ENCODE results near the gene TRIM7. TPM values are rescaled to one million over a fixed set of nuclear protein-coding genes. Genes with fewer than 3 reads are reported as not detected.

Gene TRIM7
- polyA plus RNA-seq, 1 donor from 2014 or later: 2.1 TPM

- H3K9ac ChIP-seq (ENCODE audit: low read length): peak overlapping the region; percentile 85
- H4K20me1 ChIP-seq (ENCODE audit: insufficient read depth): no peaks in the 10 kb centered on the region
- H3K4me2 ChIP-seq (ENCODE audit: low read length): peak overlapping the region; percentile 86
- H3K9me2 ChIP-seq (ENCODE audit: insufficient read depth, low read length): no peaks in the 10 kb centered on the region
- peaks cover 9% of the 10 kb centered on the region for H3F3A ChIP-seq (ENCODE audit: insufficient read depth, low read length, poor library complexity, severe bottlenecking)
- peak overlapping the region; percentile 83 for H3K4me3 ChIP-seq (ENCODE audit: low read length)
- no peaks in the 10 kb centered on the region for H3K36me3 ChIP-seq (ENCODE audit: insufficient read depth, low read length)
- TF ChIP-seq EZH2 (IDR thresholded peaks at IDR 0.05; ENCODE audit: borderline replicate concordance, insufficient read depth, low read length, poor library complexity, severe bottlenecking): no peak
- TF ChIP-seq POLR2AphosphoS5 (IDR thresholded peaks at IDR 0.05): peak; percentile 73
- TF ChIP-seq RAD21 (conservative IDR thresholded peaks at IDR 0.05): peak; percentile 29
- TF ChIP-seq SMC3 (conservative IDR thresholded peaks at IDR 0.05; ENCODE audit: poor library complexity): no peak
- TF ChIP-seq EP300 (conservative IDR thresholded peaks at IDR 0.05; ENCODE audit: poor library complexity, severe bottlenecking): peak; percentile 55
- TF ChIP-seq, protein P1, sequence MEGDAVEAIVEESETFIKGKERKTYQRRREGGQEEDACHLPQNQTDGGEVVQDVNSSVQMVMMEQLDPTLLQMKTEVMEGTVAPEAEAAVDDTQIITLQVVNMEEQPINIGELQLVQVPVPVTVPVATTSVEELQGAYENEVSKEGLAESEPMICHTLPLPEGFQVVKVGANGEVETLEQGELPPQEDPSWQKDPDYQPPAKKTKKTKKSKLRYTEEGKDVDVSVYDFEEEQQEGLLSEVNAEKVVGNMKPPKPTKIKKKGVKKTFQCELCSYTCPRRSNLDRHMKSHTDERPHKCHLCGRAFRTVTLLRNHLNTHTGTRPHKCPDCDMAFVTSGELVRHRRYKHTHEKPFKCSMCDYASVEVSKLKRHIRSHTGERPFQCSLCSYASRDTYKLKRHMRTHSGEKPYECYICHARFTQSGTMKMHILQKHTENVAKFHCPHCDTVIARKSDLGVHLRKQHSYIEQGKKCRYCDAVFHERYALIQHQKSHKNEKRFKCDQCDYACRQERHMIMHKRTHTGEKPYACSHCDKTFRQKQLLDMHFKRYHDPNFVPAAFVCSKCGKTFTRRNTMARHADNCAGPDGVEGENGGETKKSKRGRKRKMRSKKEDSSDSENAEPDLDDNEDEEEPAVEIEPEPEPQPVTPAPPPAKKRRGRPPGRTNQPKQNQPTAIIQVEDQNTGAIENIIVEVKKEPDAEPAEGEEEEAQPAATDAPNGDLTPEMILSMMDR (IDR thresholded peaks at IDR 0.05; ENCODE audit: poor library complexity, severe bottlenecking): no peak
- peak; percentile 67 for TF ChIP-seq MXI1 (conservative IDR thresholded peaks at IDR 0.05; ENCODE audit: poor library complexity, severe bottlenecking)
- TF ChIP-seq, protein P2, sequence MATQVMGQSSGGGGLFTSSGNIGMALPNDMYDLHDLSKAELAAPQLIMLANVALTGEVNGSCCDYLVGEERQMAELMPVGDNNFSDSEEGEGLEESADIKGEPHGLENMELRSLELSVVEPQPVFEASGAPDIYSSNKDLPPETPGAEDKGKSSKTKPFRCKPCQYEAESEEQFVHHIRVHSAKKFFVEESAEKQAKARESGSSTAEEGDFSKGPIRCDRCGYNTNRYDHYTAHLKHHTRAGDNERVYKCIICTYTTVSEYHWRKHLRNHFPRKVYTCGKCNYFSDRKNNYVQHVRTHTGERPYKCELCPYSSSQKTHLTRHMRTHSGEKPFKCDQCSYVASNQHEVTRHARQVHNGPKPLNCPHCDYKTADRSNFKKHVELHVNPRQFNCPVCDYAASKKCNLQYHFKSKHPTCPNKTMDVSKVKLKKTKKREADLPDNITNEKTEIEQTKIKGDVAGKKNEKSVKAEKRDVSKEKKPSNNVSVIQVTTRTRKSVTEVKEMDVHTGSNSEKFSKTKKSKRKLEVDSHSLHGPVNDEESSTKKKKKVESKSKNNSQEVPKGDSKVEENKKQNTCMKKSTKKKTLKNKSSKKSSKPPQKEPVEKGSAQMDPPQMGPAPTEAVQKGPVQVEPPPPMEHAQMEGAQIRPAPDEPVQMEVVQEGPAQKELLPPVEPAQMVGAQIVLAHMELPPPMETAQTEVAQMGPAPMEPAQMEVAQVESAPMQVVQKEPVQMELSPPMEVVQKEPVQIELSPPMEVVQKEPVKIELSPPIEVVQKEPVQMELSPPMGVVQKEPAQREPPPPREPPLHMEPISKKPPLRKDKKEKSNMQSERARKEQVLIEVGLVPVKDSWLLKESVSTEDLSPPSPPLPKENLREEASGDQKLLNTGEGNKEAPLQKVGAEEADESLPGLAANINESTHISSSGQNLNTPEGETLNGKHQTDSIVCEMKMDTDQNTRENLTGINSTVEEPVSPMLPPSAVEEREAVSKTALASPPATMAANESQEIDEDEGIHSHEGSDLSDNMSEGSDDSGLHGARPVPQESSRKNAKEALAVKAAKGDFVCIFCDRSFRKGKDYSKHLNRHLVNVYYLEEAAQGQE (IDR thresholded peaks at IDR 0.05; ENCODE audit: borderline replicate concordance): peak; percentile 24
- TF ChIP-seq TAF1 (IDR thresholded peaks at IDR 0.05; ENCODE audit: low read depth): no peak
- no peaks in the 10 kb centered on the region for H3K9me3 ChIP-seq (ENCODE audit: low read length)
- no peaks in the 10 kb centered on the region for H3K79me2 ChIP-seq (replicated peaks; ENCODE audit: insufficient read depth, low read length)
- H3K27me3 ChIP-seq (ENCODE audit: insufficient read depth, low read depth, low read length): no peaks in the 10 kb centered on the region
- peak overlapping the region; percentile 91 for H2AFZ ChIP-seq (ENCODE audit: low read depth, low read length)
- H3K27ac ChIP-seq (ENCODE audit: low read length): peak overlapping the region; percentile 77
These were observed 13.3 kb downstream of the TRIM7 start for GRCh38 chr5:181191526-181192336.

DNA sequence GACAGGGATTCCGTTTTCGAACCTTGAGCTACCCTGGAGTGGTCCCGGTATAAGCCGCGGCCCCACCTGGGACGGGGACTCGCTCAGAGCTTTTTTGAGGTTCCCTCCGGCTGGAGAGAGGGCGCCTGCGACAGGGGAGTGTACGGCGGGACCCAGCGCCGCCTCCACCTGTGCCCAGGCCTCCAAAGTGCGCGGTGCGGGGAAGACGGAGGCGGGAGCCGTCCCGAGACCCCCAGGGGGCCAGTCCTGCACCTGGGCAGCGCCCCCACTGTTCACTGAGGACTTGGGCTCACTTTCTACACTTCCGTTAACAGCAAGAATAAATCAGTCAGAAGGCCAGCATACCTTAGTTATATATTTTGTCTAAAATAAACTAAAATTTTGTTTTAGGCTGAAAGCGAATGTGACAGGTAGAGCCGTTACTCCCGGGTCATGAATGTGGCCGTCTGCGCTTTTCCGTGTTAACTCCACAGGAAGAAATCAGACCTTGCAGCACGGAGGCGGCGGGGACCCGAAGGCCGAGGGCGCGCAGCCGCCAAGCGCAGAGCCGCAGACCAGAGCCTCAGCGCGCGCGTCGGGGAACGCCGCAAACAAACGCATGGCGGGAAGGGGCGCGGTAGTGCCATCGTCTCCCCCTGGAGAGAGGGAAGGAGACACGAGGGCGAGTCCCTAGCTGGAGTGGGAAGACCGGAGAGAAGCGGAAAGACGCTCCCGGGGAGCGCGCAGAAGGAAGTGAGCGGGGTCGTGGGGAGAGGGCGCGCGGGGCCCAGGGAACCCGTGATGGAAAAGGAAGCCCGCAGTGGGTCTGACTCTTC is 14.1 kb downstream of the TRIM7 start:
- no peaks in the 10 kb centered on the region for H3K27me3 ChIP-seq (ENCODE audit: insufficient read depth, low read depth, low read length)
- H3K9ac ChIP-seq (ENCODE audit: low read length): peak overlapping the region; percentile 85
- no peak for TF ChIP-seq TAF1 (IDR thresholded peaks at IDR 0.05; ENCODE audit: low read depth)
- no peak for TF ChIP-seq SMC3 (conservative IDR thresholded peaks at IDR 0.05; ENCODE audit: poor library complexity)
- no peak for TF ChIP-seq RAD21 (conservative IDR thresholded peaks at IDR 0.05)
- TF ChIP-seq EP300 (conservative IDR thresholded peaks at IDR 0.05; ENCODE audit: poor library complexity, severe bottlenecking): no peak
- no peak for TF ChIP-seq EZH2 (IDR thresholded peaks at IDR 0.05; ENCODE audit: borderline replicate concordance, insufficient read depth, low read length, poor library complexity, severe bottlenecking)
- TF ChIP-seq, protein P2 (IDR thresholded peaks at IDR 0.05; ENCODE audit: borderline replicate concordance): peak; percentile 12
- TF ChIP-seq POLR2AphosphoS5 (IDR thresholded peaks at IDR 0.05): peak; percentile 7
- peak; percentile 56 for TF ChIP-seq MXI1 (conservative IDR thresholded peaks at IDR 0.05; ENCODE audit: poor library complexity, severe bottlenecking)
- TF ChIP-seq, protein P1 (IDR thresholded peaks at IDR 0.05; ENCODE audit: poor library complexity, severe bottlenecking): peak; percentile 49
- no peaks in the 10 kb centered on the region for H3K79me2 ChIP-seq (replicated peaks; ENCODE audit: insufficient read depth, low read length)
- no peaks in the 10 kb centered on the region for H3K9me2 ChIP-seq (ENCODE audit: insufficient read depth, low read length)
- H3F3A ChIP-seq (ENCODE audit: insufficient read depth, low read length, poor library complexity, severe bottlenecking): peaks cover 9% of the 10 kb centered on the region
- no peaks in the 10 kb centered on the region for H3K36me3 ChIP-seq (ENCODE audit: insufficient read depth, low read length)
- H3K27ac ChIP-seq (ENCODE audit: low read length): peak overlapping the region; percentile 16
- H3K4me2 ChIP-seq (ENCODE audit: low read length): peak overlapping the region; percentile 86
- H4K20me1 ChIP-seq (ENCODE audit: insufficient read depth): no peaks in the 10 kb centered on the region
- H3K9me3 ChIP-seq (ENCODE audit: low read length): no peaks in the 10 kb centered on the region
- H2AFZ ChIP-seq (ENCODE audit: low read depth, low read length): no peak overlapping the region
- peak overlapping the region; percentile 83 for H3K4me3 ChIP-seq (ENCODE audit: low read length)

Measured in neural cell (in vitro differentiated cells).